ENCODE measurements around the gene SARDH. TPM values are rescaled to one million over a fixed set of nuclear protein-coding genes. Genes with fewer than 3 reads are reported as not detected.

Gene SARDH
- polyA plus RNA-seq, 2 donors: 0.20 TPM

DNA sequence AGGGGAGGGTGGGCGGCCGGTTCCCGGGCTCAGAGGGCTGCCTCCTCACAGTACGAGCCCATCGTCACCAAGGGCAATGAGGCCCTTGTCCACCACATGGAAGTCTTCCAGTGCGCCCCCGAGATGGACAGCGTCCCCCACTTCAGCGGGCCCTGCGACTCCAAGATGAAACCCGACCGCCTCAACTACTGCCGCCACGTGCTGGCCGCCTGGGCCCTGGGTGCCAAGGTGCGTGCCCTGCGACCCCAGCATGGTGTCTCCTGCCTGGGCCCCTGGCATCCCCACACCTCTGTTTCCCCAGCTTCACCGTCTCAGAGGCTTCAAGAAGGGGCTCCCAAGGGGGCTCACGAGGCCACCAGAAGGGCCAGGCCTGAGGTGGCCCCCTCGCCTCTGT, 94.8 kb downstream of the SARDH start:
- 85 to 89% methylated on average over 20 of the region's 20 CpGs for WGBS, 2 donors
- Histone ChIP-seq H3K4me1 (ENCODE audit: control insufficient read depth in 2 of 2, insufficient read depth in 2 of 2, low read length in 1 of 2) (no peaks in the 10 kb centered on the region), H3K4me3 (ENCODE audit: low read depth in 1 of 2, low read length in 2 of 2) (no peak overlapping the region), H3K27me3 (ENCODE audit: control insufficient read depth in 1 of 2, insufficient read depth in 2 of 2, low read length in 2 of 2) (no peaks in the 10 kb centered on the region), H3K27ac (ENCODE audit: low read depth in 2 of 2, low read length in 1 of 2) (no peak overlapping the region), H3K9me3 (ENCODE audit: control insufficient read depth in 2 of 2, insufficient read depth in 1 of 2, low read depth in 1 of 2, low read length in 1 of 2) (peaks cover 0 to under 1% of the 10 kb centered on the region in 2 donors), H3K36me3 (ENCODE audit: control insufficient read depth in 2 of 2, insufficient read depth in 2 of 2, low read length in 1 of 2) (no peaks in the 10 kb centered on the region)

DNA sequence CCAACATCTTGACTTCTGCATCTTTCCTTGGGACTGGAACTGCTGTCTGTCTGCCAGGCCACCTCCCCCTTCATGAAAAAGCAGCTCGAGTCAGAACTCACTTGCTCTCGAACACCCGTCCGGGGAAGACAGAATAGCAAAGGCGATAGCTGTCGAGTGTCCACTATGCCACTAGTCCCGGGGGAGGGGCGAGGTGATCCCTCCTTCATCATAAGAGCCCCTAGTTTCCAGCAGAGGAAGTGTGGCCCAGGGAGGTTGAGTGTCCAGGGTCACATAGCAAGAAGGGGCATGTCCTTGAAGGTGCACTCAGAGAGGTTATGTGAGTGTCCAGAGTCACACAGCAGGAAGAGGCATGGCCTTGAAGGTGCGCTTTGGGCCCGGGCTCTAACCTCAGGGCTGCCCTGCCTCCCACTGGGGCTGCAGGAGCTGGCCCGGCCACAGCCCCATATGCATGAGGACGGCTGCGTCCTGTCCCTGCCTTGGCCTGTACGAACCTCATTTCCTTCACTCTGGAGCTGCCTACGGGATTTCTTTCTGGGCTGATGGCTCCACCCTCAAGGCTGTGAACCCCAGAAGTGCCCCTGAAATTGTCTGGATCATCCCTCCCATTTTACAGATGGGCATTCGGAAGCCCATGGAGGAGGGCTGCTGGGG, 95.3 kb downstream of the SARDH start:
- WGBS, 2 donors: 66% methylated on average over 16 of the region's 16 CpGs
- Histone ChIP-seq H3K9me3 (ENCODE audit: control insufficient read depth in 2 of 2, insufficient read depth in 1 of 2, low read depth in 1 of 2, low read length in 1 of 2) (no peaks in the 10 kb centered on the region), H3K4me1 (ENCODE audit: control insufficient read depth in 2 of 2, insufficient read depth in 2 of 2, low read length in 1 of 2) (no peaks in the 10 kb centered on the region), H3K27me3 (ENCODE audit: control insufficient read depth in 1 of 2, insufficient read depth in 2 of 2, low read length in 2 of 2) (no peaks in the 10 kb centered on the region), H3K4me3 (ENCODE audit: low read depth in 1 of 2, low read length in 2 of 2) (no peak overlapping the region), H3K27ac (ENCODE audit: low read depth in 2 of 2, low read length in 1 of 2) (no peak overlapping the region), H3K36me3 (ENCODE audit: control insufficient read depth in 2 of 2, insufficient read depth in 2 of 2, low read length in 1 of 2) (no peaks in the 10 kb centered on the region)

DNA sequence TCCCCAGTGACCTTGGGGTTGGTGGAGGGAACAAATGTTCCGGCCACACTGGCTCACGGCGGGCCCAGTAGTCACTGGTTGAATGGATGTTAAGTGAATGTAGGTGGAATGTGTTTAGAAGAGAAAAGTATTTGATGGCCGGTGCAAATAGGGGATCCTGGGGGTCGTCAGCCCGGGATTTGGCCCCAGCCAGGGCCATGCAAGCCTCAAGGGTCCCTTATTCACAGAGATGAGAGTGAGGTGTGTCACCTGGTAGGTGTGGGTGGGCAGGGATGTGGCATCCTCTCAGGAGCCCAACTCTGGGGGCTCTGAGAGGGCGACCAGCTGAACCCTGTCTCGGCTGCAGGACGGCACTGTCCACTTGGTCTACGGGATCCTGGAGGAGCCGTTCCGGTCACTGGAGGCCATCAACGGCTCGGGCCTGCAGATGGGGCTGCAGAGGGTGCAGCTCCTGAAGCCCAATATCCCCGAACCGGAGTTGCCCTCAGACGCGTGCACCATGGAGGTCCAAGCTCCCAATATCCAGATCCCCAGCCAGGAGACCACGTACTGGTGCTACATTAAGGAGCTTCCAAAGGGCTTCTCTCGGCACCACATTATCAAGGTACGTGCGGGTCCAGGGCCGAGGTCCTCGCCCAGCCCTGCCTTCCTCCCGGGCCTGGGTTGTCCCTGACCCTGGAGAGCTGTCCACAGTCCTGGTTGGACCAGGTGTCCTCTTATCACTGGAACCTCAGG, 96.1 kb downstream of the SARDH start:
- Histone ChIP-seq H3K27me3 (ENCODE audit: control insufficient read depth in 1 of 2, insufficient read depth in 2 of 2, low read length in 2 of 2) (no peaks in the 10 kb centered on the region), H3K36me3 (ENCODE audit: control insufficient read depth in 2 of 2, insufficient read depth in 2 of 2, low read length in 1 of 2) (no peaks in the 10 kb centered on the region), H3K9me3 (ENCODE audit: control insufficient read depth in 2 of 2, insufficient read depth in 1 of 2, low read depth in 1 of 2, low read length in 1 of 2) (no peaks in the 10 kb centered on the region), H3K4me1 (ENCODE audit: control insufficient read depth in 2 of 2, insufficient read depth in 2 of 2, low read length in 1 of 2) (no peaks in the 10 kb centered on the region), H3K27ac (ENCODE audit: low read depth in 2 of 2, low read length in 1 of 2) (no peak overlapping the region), H3K4me3 (ENCODE audit: low read depth in 1 of 2, low read length in 2 of 2) (no peak overlapping the region)
- WGBS, 2 donors: 86 to 87% methylated on average over 25 of the region's 25 CpGs

DNA sequence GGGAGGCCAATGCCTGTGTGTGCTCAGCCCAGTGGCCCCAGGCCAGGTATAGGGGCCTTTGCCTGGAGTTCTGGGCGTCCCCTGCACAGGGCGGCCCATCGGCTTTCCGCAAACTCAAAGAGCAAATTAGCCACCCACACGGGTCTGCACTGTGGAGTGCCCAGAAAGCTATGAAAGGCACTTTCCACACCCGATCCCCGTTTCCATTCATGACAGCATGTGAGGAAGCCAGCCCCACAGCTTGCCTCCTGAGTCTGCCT, 96.8 kb downstream of the SARDH start:
- no peaks in the 10 kb centered on the region for H3K9me3 ChIP-seq (ENCODE audit: control insufficient read depth in 2 of 2, insufficient read depth in 1 of 2, low read depth in 1 of 2, low read length in 1 of 2)
- H3K27me3 ChIP-seq (ENCODE audit: control insufficient read depth in 1 of 2, insufficient read depth in 2 of 2, low read length in 2 of 2): no peaks in the 10 kb centered on the region
- H3K36me3 ChIP-seq (ENCODE audit: control insufficient read depth in 2 of 2, insufficient read depth in 2 of 2, low read length in 1 of 2): no peaks in the 10 kb centered on the region
- no peak overlapping the region for H3K27ac ChIP-seq (ENCODE audit: low read depth in 2 of 2, low read length in 1 of 2)
- WGBS, 2 donors: 80 to 88% methylated on average over 7 of the region's 7 CpGs
- H3K4me3 ChIP-seq (ENCODE audit: low read depth in 1 of 2, low read length in 2 of 2): no peak overlapping the region
- no peaks in the 10 kb centered on the region for H3K4me1 ChIP-seq (ENCODE audit: control insufficient read depth in 2 of 2, insufficient read depth in 2 of 2, low read length in 1 of 2)

DNA sequence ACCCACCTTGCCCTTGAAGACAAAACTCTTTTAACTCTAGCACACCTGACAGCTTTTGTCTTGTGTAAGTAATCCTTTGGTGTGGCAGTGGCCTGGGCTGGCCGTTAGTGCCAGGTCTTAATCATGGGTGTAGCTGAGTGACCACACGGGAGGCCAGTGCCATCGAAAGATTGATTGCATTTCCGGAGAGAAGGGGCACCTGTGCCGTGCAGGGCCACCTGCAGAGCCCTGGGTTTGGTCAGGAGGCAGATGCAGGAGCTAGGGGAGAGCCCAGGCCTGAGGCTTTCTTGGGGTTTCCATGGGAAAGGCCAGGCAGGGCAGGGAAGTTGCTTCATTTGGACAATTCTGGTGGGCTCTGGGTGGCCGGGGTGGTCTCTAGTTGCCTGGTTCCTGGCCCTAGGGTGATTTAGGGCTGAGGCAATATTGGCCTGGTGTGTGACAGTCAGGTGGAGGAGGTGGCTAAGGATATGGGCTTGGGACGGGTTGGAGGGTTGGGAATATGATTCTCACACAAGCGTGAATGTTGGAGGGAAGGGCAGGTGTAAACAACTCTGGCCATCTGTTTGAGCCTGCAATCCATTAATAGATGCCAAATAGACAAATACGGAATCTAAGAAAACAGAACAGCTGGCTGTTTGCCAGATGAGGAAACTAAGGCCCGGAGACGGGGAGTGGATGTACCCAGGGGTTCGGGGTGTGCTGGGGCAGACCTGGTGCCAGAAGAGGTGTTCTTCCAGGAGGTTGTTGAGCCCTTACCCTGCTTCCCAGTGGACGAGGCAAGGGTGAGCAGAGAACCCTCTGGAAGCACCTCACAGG, 97.4 kb downstream of the SARDH start:
- Histone ChIP-seq H3K27ac (ENCODE audit: low read depth in 2 of 2, low read length in 1 of 2) (no peak overlapping the region), H3K36me3 (ENCODE audit: control insufficient read depth in 2 of 2, insufficient read depth in 2 of 2, low read length in 1 of 2) (no peaks in the 10 kb centered on the region), H3K9me3 (ENCODE audit: control insufficient read depth in 2 of 2, insufficient read depth in 1 of 2, low read depth in 1 of 2, low read length in 1 of 2) (no peaks in the 10 kb centered on the region), H3K27me3 (ENCODE audit: control insufficient read depth in 1 of 2, insufficient read depth in 2 of 2, low read length in 2 of 2) (no peaks in the 10 kb centered on the region), H3K4me1 (ENCODE audit: control insufficient read depth in 2 of 2, insufficient read depth in 2 of 2, low read length in 1 of 2) (no peaks in the 10 kb centered on the region), H3K4me3 (ENCODE audit: low read depth in 1 of 2, low read length in 2 of 2) (no peak overlapping the region)
- 67 to 75% methylated on average over 13 of the region's 13 CpGs for WGBS, 2 donors

DNA sequence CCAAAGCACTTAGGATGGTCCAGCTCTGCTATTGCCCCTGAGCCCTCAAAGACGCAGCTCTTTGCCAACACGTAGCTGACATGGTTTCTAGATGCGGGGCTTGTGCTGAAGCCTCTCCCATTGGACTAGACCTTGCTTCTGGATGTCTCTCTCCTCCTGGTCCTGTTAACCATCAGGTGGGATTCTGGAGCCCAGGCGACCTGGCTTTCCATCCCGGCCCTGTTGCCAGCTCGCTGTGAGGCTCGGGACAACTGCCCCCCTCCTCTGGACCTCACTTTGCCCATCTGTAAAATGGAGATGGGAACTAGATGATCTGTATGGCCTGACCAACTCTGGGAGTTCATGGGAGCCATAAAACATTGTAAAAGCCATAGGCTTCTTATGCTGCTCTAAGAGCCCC, 98.0 kb downstream of the SARDH start:
- Histone ChIP-seq H3K4me3 (ENCODE audit: low read depth in 1 of 2, low read length in 2 of 2) (no peak overlapping the region), H3K9me3 (ENCODE audit: control insufficient read depth in 2 of 2, insufficient read depth in 1 of 2, low read depth in 1 of 2, low read length in 1 of 2) (no peaks in the 10 kb centered on the region), H3K27me3 (ENCODE audit: control insufficient read depth in 1 of 2, insufficient read depth in 2 of 2, low read length in 2 of 2) (no peaks in the 10 kb centered on the region), H3K27ac (ENCODE audit: low read depth in 2 of 2, low read length in 1 of 2) (no peak overlapping the region), H3K36me3 (ENCODE audit: control insufficient read depth in 2 of 2, insufficient read depth in 2 of 2, low read length in 1 of 2) (no peaks in the 10 kb centered on the region), H3K4me1 (ENCODE audit: control insufficient read depth in 2 of 2, insufficient read depth in 2 of 2, low read length in 1 of 2) (no peaks in the 10 kb centered on the region)
- 88 to 90% methylated on average over 7 of the region's 7 CpGs for WGBS, 2 donors

DNA sequence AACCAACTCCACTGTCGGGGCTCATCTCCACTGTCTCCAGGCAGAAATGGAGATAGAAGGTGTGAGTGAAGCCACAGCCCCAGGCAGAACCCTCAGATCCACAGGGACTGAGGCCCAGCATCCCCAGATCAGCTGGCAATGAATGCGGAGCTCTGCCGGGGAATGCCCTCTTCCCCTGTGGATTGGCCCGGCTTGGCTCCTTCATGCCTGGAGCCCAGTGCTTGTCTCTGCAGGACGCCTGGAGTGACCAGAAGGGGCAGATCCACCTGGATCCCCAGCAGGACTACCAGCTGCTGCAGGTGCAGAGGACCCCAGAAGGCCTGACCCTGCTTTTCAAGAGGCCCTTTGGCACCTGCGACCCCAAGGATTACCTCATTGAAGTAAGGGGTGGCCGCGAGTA, 98.5 kb downstream of the SARDH start:
- 86 to 87% methylated on average over 8 of the region's 8 CpGs for WGBS, 2 donors
- Histone ChIP-seq H3K4me1 (ENCODE audit: control insufficient read depth in 2 of 2, insufficient read depth in 2 of 2, low read length in 1 of 2) (no peaks in the 10 kb centered on the region), H3K27me3 (ENCODE audit: control insufficient read depth in 1 of 2, insufficient read depth in 2 of 2, low read length in 2 of 2) (no peaks in the 10 kb centered on the region), H3K4me3 (ENCODE audit: low read depth in 1 of 2, low read length in 2 of 2) (no peak overlapping the region), H3K9me3 (ENCODE audit: control insufficient read depth in 2 of 2, insufficient read depth in 1 of 2, low read depth in 1 of 2, low read length in 1 of 2) (no peaks in the 10 kb centered on the region), H3K36me3 (ENCODE audit: control insufficient read depth in 2 of 2, insufficient read depth in 2 of 2, low read length in 1 of 2) (no peaks in the 10 kb centered on the region), H3K27ac (ENCODE audit: low read depth in 2 of 2, low read length in 1 of 2) (no peak overlapping the region)

DNA sequence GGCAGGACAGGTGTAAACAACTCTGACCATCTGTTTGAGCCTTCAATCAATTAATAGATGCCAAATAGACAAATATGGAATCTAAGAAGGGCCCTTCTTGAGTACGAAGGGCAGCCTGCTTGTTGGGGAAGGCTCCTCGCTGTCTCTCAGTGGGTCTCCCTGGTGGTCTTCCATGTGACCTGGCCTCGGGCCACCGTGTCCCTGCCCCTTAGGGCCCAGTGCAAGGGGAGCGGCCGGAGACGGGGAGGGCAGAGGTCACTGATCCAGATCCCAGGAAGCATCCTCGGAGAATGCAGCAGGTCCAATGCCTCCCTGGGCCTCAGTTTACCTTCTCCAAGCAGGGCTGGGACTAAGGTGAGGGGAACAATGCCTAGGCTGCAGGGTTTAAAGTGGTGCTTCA, 99.4 kb downstream of the SARDH start:
- WGBS, 2 donors: 57 to 69% methylated on average over 8 of the region's 8 CpGs
- no peaks in the 10 kb centered on the region for H3K36me3 ChIP-seq (ENCODE audit: control insufficient read depth in 2 of 2, insufficient read depth in 2 of 2, low read length in 1 of 2)
- no peak overlapping the region for H3K4me3 ChIP-seq (ENCODE audit: low read depth in 1 of 2, low read length in 2 of 2)
- no peak overlapping the region for H3K27ac ChIP-seq (ENCODE audit: low read depth in 2 of 2, low read length in 1 of 2)
- no peaks in the 10 kb centered on the region for H3K27me3 ChIP-seq (ENCODE audit: control insufficient read depth in 1 of 2, insufficient read depth in 2 of 2, low read length in 2 of 2)
- peaks cover 0 to 1% of the 10 kb centered on the region in 2 donors for H3K4me1 ChIP-seq (ENCODE audit: control insufficient read depth in 2 of 2, insufficient read depth in 2 of 2, low read length in 1 of 2)
- H3K9me3 ChIP-seq (ENCODE audit: control insufficient read depth in 2 of 2, insufficient read depth in 1 of 2, low read depth in 1 of 2, low read length in 1 of 2): no peaks in the 10 kb centered on the region

DNA sequence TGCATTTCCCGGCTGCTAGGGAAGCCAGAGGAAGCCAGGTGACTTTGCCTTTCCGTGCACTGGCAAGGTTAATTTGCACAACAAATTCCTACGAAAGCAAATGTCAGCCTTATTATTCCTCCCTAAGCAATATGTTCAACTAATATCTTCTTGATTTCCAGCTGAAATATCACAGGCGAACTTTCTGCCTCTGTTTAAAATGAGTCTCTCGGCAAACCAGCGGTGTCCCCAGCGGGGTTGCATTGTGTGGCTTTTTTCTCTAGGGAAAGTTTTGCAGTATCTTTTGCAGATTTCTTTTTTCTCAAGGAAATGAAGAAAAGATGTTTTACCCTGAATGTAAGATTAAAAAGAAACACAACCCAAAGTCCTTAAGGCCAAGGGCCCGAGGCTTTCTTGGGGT, 100.1 kb downstream of the SARDH start:
- 58 to 62% methylated on average over 8 of the region's 8 CpGs for WGBS, 2 donors
- Histone ChIP-seq H3K9me3 (ENCODE audit: control insufficient read depth in 2 of 2, insufficient read depth in 1 of 2, low read depth in 1 of 2, low read length in 1 of 2) (no peaks in the 10 kb centered on the region), H3K27ac (ENCODE audit: low read depth in 2 of 2, low read length in 1 of 2) (no peak overlapping the region), H3K4me1 (ENCODE audit: control insufficient read depth in 2 of 2, insufficient read depth in 2 of 2, low read length in 1 of 2) (peaks cover 0 to 1% of the 10 kb centered on the region in 2 donors), H3K27me3 (ENCODE audit: control insufficient read depth in 1 of 2, insufficient read depth in 2 of 2, low read length in 2 of 2) (no peaks in the 10 kb centered on the region), H3K36me3 (ENCODE audit: control insufficient read depth in 2 of 2, insufficient read depth in 2 of 2, low read length in 1 of 2) (no peaks in the 10 kb centered on the region), H3K4me3 (ENCODE audit: low read depth in 1 of 2, low read length in 2 of 2) (no peak overlapping the region)
